Measurements from ENCODE around the gene POLL.
"Not testable (repeated sequence)": the region's sequence is repeated elsewhere in the genome, so short reads cannot be mapped to it uniquely, and the experiment has no call there.

Gene POLL

GRCh38 chr10:101595591-101596433 lies 7.8 kb upstream of the POLL start:
- peak; percentile 64 for DNase-seq (ENCODE audit: low read depth)
- TF ChIP-seq, protein P1, sequence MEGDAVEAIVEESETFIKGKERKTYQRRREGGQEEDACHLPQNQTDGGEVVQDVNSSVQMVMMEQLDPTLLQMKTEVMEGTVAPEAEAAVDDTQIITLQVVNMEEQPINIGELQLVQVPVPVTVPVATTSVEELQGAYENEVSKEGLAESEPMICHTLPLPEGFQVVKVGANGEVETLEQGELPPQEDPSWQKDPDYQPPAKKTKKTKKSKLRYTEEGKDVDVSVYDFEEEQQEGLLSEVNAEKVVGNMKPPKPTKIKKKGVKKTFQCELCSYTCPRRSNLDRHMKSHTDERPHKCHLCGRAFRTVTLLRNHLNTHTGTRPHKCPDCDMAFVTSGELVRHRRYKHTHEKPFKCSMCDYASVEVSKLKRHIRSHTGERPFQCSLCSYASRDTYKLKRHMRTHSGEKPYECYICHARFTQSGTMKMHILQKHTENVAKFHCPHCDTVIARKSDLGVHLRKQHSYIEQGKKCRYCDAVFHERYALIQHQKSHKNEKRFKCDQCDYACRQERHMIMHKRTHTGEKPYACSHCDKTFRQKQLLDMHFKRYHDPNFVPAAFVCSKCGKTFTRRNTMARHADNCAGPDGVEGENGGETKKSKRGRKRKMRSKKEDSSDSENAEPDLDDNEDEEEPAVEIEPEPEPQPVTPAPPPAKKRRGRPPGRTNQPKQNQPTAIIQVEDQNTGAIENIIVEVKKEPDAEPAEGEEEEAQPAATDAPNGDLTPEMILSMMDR (conservative IDR thresholded peaks at IDR 0.05; ENCODE audit: low read length): no peak
- H3K4me3 ChIP-seq (ENCODE audit: low read length): no peak overlapping the region

DNA sequence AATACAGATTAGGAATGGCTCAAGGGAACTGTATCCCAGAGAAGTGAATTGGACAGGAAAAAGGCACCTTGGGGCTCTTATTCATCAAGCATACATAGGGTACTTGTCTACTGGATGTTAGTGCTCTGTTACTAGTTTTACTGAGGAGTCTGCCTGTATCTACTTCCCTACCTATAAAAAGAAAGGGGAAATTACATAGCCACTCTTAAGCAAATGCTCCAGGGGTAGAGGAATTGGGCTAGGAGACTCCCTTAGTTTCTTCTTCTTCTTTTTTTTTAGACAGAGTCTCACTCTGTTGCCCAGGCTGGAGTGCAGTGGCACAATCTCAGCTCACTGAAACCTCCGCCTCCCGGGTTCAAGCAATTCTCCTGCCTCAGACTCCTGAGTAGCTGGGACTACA lies 5.3 kb upstream of the POLL start:
- not testable (repeated sequence) for DNase-seq (ENCODE audit: low read depth); H3K4me3 ChIP-seq (ENCODE audit: low read length)

DNA sequence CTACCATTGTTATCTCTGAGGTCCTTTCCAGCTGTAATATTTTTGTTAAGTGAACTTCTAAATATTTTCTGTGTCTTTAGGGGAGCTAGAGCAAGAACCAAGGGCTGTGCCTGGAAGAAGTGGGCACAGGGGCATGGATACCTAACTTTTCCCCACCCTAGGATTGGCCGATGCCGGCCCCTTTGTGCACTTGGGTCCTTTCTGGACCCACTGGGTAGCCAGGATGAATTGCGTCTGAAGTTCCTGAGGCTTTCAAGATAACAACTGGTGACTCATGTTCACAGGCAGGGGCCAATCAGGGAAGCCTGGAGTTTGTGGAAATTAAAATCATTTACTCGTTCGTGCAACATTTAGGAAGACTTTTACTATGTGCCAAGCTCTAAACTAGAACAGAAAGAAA lies 822 bp upstream of the POLL start:
- TF ChIP-seq, protein P1 (conservative IDR thresholded peaks at IDR 0.05; ENCODE audit: low read length): no peak
- H3K4me3 ChIP-seq (ENCODE audit: low read length): peak overlapping the region; percentile 99
- peak; percentile 24 for DNase-seq (ENCODE audit: low read depth)

DNA sequence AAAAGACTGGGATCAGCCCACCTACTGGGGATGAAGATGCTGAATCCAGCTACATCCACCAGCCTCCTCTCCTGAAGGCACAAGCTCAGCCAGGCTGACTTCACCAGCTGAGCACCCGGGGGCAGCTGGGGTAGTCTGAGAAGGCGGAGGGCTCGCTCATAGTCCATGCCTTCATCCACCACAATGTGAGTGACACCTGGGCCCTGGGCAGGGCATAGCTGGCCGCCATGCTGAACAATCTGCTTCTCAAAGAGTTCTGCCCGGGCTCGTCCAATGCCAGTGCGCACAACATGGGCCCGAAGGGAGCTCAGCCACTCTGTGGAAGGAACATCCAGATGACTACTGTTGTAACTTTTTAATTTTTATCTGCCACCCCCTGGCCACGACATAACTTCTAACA lies 2.2 kb downstream of the POLL start:
- TF ChIP-seq, protein P1 (conservative IDR thresholded peaks at IDR 0.05; ENCODE audit: low read length): no peak
- no peak overlapping the region for H3K4me3 ChIP-seq (ENCODE audit: low read length)
- DNase-seq (ENCODE audit: low read depth): no peak

- DNase-seq (ENCODE audit: low read depth): no peak
- no peak overlapping the region for H3K4me3 ChIP-seq (ENCODE audit: low read length)
- TF ChIP-seq, protein P1 (conservative IDR thresholded peaks at IDR 0.05; ENCODE audit: low read length): no peak
These were observed 7.3 kb downstream of the POLL start for GRCh38 chr10:101580486-101581399.

DNA sequence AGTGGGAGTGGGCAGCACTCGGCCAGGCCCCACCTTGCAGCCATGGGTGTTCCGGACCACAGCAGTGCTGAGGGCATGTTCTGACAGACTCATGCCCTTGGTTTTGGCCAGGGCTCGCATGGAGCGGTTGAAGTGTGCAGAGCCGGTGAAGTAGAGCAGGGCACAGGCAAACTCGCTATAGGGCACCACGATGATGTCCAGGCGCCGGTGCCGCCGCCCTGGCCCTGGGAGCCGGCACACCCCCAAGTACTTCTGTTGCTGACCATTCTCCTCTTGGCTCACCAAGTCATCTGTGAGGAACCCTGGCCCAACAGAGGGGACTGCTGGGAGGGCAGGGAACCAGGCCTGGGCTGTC lies 8.6 kb downstream of the POLL start:
- DNase-seq (ENCODE audit: low read depth): no peak
- TF ChIP-seq, protein P1 (conservative IDR thresholded peaks at IDR 0.05; ENCODE audit: low read length): no peak
- H3K4me3 ChIP-seq (ENCODE audit: low read length): no peak overlapping the region

DNA sequence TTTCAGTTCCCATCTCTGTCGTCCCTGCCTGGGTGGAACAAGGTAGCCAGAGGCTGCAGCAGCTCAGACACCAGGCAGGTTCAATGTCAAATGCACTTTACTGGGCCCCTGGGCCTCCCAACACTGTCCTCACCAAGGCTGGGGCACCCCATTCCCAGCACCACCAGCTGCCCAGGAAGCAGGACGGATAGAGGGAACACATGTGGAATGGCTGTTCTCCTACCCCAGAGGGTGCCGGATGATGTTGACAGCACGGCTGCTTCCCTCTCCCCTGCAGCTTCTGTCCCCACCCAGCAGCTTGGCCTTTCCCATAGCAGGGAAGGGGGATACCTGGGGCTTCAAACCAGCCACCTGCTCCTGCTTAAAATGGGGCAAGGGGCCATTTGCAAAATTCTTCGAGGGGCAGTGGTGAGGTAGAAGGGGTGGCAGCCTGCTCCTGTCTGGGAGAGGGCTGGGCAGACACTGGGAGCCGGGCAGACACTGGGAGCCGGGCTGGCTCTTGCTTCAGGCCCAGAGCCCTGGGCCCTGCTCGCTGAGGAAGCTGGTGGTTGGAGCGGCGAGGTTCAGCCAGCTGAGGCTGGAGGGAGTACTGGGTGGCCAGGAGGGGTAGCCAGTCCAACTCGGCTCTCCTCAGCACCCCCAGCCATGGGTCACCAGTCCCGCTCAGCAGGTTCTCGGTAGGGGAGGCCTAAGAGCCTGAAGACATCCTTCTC lies 9.1 kb downstream of the POLL start:
- H3K4me3 ChIP-seq (ENCODE audit: low read length): no peak overlapping the region
- TF ChIP-seq, protein P1 (conservative IDR thresholded peaks at IDR 0.05; ENCODE audit: low read length): no peak

More for the DNA sequence above, 9.1 kb downstream of the POLL start:
- DNase-seq (ENCODE audit: low read depth): no peak

Data from AG10803 (cell line).